Lower lobe of right lung (tissue), 2 donors: ENCODE results near the gene SPINK5. TPM values are rescaled to one million over a fixed set of nuclear protein-coding genes. Genes with fewer than 3 reads are reported as not detected.

Experiments
- ATAC-seq, 2 donors: fragments of 200-7000 bp; cut with Tn5 transposase; one replicate each; pipeline ENCODE4 v1.9.1; 2020 to 2022; ENCODE audit warnings: mild to moderate bottlenecking in 2 of 2, moderate library complexity in 2 of 2
- DNase-seq: peaks from one replicate; pipeline ENCODE4 v3.0.0-alpha.2; 2020
- H3K27ac ChIP-seq: fragments of 200-600 bp; one replicate; pipeline ENCODE4 v1.8.0; 2022
- H3K27me3 ChIP-seq: fragments of 200-600 bp; one replicate; pipeline ENCODE4 v1.8.0; 2022; ENCODE audit warnings: low read depth
- H3K36me3 ChIP-seq: fragments of 200-600 bp; one replicate; pipeline ENCODE4 v1.8.0; 2022; ENCODE audit warnings: mild to moderate bottlenecking
- H3K4me1 ChIP-seq: fragments of 200-600 bp; one replicate; pipeline ENCODE4 v1.8.0; 2022
- H3K4me3 ChIP-seq: fragments of 200-600 bp; one replicate; pipeline ENCODE4 v1.8.0; 2022; ENCODE audit warnings: mild to moderate bottlenecking
- H3K9me3 ChIP-seq: fragments of 200-600 bp; one replicate; pipeline ENCODE4 v1.8.0; 2022
- intact Hi-C: fragments of 100-400 bp; cut with DNase I; formaldehyde crosslinking; loops from one replicate; pipeline ENCODE4 v1.11.0; 2022
- long read RNA-seq: library from polyadenylated mRNA; unstranded; transcript quantifications from one replicate; pipeline ENCODE4 v2.0.0, GENCODE V29; 2021
- total RNA-seq: library from RNA; stranded (reverse); fragmentation: NEBNext Ultra II Directional; extraction: Animal tissue kit (Norgen Biotek cat#: 25700); gene quantifications from one replicate; pipeline ENCODE4 v1.2.1, GENCODE V29; 2021
- TF ChIP-seq, protein P1 (sequence below): fragments of 200-600 bp; IDR thresholded peaks from one replicate; pipeline ENCODE4 v1.8.0; 2022; ENCODE audit warnings: antibody characterized with exemption, mild to moderate bottlenecking
- donor health status: DM: no; HTN: yes; CAD: no; lungs with severe emphysema.

Gene SPINK5, protein sequence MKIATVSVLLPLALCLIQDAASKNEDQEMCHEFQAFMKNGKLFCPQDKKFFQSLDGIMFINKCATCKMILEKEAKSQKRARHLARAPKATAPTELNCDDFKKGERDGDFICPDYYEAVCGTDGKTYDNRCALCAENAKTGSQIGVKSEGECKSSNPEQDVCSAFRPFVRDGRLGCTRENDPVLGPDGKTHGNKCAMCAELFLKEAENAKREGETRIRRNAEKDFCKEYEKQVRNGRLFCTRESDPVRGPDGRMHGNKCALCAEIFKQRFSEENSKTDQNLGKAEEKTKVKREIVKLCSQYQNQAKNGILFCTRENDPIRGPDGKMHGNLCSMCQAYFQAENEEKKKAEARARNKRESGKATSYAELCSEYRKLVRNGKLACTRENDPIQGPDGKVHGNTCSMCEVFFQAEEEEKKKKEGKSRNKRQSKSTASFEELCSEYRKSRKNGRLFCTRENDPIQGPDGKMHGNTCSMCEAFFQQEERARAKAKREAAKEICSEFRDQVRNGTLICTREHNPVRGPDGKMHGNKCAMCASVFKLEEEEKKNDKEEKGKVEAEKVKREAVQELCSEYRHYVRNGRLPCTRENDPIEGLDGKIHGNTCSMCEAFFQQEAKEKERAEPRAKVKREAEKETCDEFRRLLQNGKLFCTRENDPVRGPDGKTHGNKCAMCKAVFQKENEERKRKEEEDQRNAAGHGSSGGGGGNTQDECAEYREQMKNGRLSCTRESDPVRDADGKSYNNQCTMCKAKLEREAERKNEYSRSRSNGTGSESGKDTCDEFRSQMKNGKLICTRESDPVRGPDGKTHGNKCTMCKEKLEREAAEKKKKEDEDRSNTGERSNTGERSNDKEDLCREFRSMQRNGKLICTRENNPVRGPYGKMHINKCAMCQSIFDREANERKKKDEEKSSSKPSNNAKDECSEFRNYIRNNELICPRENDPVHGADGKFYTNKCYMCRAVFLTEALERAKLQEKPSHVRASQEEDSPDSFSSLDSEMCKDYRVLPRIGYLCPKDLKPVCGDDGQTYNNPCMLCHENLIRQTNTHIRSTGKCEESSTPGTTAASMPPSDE
- total RNA-seq, result 2.1 TPM
- long read RNA-seq, partial matches to known transcripts, result 7 of 7 reads
- long read RNA-seq, other reads (novel, unspliced or antisense), result 0 of 7 reads

DNA sequence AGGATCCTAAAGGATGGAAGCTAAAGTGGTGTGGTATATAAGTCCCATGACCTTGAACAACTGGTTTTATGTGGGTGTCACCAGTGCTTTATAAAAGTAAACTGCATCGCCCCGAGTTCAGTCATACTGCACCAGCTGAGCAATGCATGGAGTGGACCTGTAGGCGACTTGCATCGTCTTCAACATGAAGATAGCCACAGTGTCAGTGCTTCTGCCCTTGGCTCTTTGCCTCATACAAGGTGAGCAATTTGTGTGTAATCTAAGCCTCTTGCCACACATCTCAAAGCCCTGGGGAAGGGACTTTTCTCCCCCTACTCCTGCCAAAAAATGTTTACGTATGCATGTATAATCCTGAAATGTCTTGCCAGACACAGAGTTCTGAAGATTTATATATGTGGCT lies at the start of gene SPINK5:
SPINK5 (plus strand) TSS at position 120 of the 400 bp plus-strand sequence; CDS start at position 185, 65 bp downstream.
- H3K4me1 ChIP-seq, result no peaks in the 10 kb centered on the region
- no peaks in the 10 kb centered on the region for H3K27me3 ChIP-seq
- H3K27ac ChIP-seq, result no peak within 1 kb of the TSS
- no peaks in the 10 kb centered on the region for H3K9me3 ChIP-seq
- H3K36me3 ChIP-seq, result no peaks in the 10 kb centered on the region
- no peak for DNase-seq
- no peak for ATAC-seq
- no peak within 1 kb of the TSS for H3K4me3 ChIP-seq
- TF ChIP-seq, protein P1, sequence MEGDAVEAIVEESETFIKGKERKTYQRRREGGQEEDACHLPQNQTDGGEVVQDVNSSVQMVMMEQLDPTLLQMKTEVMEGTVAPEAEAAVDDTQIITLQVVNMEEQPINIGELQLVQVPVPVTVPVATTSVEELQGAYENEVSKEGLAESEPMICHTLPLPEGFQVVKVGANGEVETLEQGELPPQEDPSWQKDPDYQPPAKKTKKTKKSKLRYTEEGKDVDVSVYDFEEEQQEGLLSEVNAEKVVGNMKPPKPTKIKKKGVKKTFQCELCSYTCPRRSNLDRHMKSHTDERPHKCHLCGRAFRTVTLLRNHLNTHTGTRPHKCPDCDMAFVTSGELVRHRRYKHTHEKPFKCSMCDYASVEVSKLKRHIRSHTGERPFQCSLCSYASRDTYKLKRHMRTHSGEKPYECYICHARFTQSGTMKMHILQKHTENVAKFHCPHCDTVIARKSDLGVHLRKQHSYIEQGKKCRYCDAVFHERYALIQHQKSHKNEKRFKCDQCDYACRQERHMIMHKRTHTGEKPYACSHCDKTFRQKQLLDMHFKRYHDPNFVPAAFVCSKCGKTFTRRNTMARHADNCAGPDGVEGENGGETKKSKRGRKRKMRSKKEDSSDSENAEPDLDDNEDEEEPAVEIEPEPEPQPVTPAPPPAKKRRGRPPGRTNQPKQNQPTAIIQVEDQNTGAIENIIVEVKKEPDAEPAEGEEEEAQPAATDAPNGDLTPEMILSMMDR, result no peak
- intact Hi-C loops, result no loop called here

DNA sequence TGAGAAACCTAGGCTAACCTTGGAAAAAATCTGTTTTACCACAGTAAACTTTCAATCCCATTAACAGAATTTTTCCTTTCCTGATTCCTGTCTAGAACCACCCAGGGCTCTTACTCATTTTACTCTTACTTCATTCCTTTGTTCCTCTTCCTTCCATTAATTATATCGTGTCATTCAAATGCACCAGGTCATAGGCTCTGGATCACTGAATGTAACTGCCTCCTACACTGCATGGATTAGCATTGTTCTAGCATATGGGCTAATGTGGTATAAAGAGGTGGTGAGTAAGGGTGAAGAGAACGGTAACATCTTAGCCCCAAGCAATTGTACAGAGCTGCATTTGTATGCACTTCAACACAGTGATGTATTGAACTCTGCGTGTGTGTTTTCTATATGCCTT lies 49.5 kb upstream of the SPINK5 start:
- no peaks in the 10 kb centered on the region for H3K36me3 ChIP-seq
- H3K9me3 ChIP-seq, result no peaks in the 10 kb centered on the region
- intact Hi-C loops, result no loop called here
- ATAC-seq, result no peak
- TF ChIP-seq, protein P1, result no peak
- DNase-seq, result no peak
- no peak overlapping the region for H3K4me3 ChIP-seq
- no peak overlapping the region for H3K27ac ChIP-seq
- no peaks in the 10 kb centered on the region for H3K27me3 ChIP-seq
- H3K4me1 ChIP-seq, result no peaks in the 10 kb centered on the region

DNA sequence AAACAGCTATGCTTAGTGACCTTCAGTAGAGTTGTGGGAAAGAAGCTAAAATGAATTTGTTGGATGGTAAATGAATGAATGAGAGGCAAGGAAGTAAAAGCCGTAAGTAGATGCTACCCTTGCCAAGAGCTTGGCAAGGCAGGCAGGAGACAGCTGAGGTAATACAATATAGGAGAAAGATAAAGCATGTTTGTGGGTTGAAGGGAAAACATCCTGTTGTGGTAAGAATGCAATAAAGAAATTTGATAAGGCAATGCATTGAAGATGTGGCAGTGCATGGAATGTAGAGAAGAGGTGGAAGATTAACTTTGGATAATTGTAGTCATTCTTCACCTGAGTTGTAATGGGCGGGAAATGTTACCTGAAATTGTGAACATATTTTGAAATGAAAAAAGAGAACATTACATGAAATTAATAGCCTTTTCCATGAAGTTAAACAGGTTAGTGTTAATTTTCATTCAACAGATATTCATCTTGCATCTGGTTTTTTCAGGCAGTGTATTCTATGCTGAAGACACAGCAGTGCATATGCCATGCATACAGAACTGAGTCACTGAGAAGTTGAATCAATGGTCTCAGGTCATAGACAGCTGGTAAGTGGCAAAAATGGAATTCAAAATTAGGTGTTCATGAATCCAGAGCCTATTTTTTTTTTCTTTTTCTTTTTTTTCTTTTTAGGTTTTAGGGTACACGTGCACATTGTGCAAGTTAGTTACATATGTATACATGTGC lies 43.4 kb upstream of the SPINK5 start:
- Histone ChIP-seq H3K27me3 (no peaks in the 10 kb centered on the region), H3K4me1 (no peaks in the 10 kb centered on the region), H3K9me3 (no peaks in the 10 kb centered on the region), H3K36me3 (no peaks in the 10 kb centered on the region), H3K27ac (no peak overlapping the region), H3K4me3 (no peak overlapping the region)
- ATAC-seq, result no peak
- DNase-seq, result no peak
- intact Hi-C loops, result no loop called here
- TF ChIP-seq, protein P1, result no peak

DNA sequence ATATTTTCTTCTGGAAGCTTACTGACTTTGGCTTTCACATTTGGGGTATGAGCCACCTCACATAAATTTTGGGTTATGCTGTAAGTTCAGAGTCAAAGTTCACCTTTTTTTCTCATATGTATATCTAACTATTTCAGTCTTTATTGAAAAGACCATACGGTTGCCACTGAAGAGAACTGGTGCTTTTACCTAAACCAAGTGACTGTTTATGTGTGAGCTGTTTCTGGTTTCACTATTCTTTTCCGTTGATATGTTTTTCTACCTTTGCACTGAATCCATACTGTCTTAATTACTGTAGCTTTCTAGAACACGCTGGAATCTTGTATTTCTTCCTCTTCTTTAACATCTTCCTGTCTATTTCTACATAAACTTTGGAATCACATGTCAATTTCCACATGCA lies 36.3 kb upstream of the SPINK5 start:
- H3K27ac ChIP-seq, result no peak overlapping the region
- TF ChIP-seq, protein P1, result no peak
- no peaks in the 10 kb centered on the region for H3K36me3 ChIP-seq
- DNase-seq, result no peak
- no peaks in the 10 kb centered on the region for H3K9me3 ChIP-seq
- H3K4me3 ChIP-seq, result no peak overlapping the region
- H3K4me1 ChIP-seq, result no peaks in the 10 kb centered on the region
- intact Hi-C loops, result no loop called here
- no peak for ATAC-seq
- H3K27me3 ChIP-seq, result no peaks in the 10 kb centered on the region

DNA sequence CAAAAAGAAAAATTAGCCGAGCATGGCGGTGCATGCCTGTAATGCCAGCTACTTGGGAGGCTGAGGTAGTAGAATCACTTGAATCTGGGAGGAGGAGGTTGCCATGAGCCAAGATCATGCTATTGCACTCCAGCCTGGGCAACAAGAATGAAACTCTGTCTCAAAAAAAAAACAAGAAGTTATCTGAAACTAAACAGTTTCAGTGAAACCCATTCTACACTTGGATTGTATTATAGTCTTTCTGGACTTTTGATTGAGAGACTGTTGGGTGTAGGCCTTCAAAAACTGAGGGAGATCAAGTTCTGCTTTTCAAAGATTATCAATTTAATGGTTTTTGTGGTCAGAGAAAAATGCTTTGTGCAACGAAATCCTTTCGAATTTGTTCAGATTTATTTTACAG lies 34.6 kb upstream of the SPINK5 start:
- intact Hi-C loops, result no loop called here
- DNase-seq (no peak), ATAC-seq (no peak)
- H3K27me3 ChIP-seq, result no peaks in the 10 kb centered on the region
- H3K36me3 ChIP-seq, result no peaks in the 10 kb centered on the region
- TF ChIP-seq, protein P1, result no peak
- H3K4me3 ChIP-seq, result no peak overlapping the region
- H3K4me1 ChIP-seq, result no peaks in the 10 kb centered on the region
- no peak overlapping the region for H3K27ac ChIP-seq
- no peaks in the 10 kb centered on the region for H3K9me3 ChIP-seq
